A549 treated with CORT108297 at 1 μM for 4 hours (cell line): ENCODE measurements around the gene DUSP11. TPM values are rescaled to one million over a fixed set of nuclear protein-coding genes. Genes with fewer than 3 reads are reported as not detected.

ENCODE experiments used
- total RNA-seq: library from RNA; stranded (reverse); fragments of 200-300 nt; extraction: Qiagen RNA extraction; gene quantifications from 5 replicates; pipeline ENCODE4 v1.2.3, GENCODE V29; 2022

The DUSP11 gene
- 38.6 to 48.2 TPM (median 38.8 TPM) in 5 replicates for total RNA-seq

DNA sequence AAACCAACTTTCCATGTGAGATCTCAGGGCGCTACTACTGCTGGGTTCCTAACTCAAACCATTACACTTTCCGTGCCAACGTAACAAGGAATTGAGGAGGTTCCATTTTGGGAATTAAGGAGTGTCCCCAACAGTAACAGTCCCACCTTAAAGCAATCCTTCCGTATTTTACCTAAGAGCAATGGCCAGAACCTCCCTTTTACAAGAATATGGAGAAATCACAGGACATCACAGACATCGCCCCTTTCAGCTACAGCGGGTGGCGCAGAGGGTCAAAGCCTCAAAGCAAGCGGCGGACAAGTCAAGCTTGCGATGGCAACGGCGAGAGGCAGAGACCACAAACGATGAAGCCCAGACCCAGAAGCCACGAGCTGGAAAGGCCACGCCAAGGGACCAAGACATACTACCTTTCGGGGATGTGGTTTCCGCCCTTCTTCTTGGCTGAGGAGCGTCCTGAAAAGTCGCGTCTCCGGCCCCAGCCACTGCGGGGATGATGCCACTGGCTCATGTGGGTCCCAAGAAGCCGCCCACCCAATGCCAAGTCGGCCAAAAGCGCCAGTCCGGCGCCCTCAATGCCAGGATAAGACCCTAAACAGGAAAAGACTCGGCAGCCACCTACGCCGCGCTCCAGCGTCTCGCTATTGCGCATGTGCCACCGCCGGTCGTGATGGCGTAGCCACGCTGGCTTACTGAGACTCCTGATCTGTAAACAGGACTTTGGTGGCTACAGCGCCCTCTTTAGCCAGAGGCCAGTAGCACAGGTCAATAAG is at the start of gene DUSP11:
TSS of gene DUSP11 (minus strand) at position 637 of the 770 bp plus-strand sequence. CDS start at position 508, 129 bp downstream.

DNA sequence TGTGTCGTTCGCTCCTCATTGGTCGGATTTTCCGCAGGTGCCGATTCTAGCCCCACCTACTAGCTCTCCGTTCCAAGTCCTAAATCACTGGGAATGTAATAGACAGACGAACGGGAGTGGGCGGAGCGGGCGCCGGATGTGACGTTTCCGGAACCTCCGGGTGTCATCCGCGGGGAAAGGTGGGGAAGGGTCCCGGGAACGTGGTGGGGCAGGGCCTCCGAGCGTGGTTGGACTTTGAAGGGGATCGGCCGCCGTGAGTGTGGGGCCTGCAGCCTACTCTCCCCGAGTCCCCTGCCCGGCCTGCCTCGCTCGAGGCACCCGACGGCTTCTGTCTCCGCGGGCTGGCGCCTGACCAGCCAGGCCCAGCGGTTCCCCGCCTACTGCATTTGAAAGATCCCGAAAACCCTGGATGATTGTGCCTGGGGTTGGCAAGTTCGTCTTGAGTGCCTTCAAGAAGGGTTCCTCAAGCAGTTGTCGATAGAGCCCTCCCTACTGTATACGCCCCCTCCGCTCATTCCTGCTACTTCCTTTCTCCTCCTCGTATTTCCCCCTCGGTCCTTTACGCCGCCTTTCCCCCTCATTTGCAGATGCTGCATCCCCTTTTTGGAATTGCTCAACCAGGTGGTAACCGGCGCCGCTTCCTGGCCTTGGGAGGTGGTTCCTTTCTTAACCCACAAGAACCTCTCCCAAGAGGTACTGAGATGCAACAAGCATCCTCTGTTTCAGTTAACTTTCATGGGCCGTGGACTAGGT is 49.1 kb upstream of the DUSP11 start, which contains the start of gene STAMBP:
TSS of gene STAMBP (plus strand) at position 144 of the 753 bp plus-strand sequence. CDS start 1,896 bp downstream, outside the sequence.

DNA sequence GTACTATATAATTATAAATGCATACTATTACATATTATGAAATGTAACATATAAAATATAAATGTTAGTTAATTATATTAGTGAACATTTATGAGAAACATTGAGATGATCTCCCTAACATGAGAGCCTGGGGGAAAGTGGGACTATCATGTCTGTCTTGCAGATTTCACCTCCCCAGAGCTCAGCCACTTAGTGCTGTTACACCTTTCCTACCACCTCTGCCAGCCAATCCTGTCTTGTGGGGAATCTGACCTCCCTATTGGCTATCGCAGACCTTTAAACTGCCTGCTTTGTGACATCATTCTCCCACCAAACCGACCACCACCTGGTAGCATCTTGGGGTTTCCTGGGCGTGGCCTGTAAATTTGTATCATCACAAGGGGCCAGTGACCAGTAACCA is 4.0 kb upstream of the DUSP11 start, which contains the start of gene C2orf78:
TSS of gene C2orf78 (plus strand) at position 301 of the 400 bp plus-strand sequence. CDS start 127 bp downstream, outside the sequence.

DNA sequence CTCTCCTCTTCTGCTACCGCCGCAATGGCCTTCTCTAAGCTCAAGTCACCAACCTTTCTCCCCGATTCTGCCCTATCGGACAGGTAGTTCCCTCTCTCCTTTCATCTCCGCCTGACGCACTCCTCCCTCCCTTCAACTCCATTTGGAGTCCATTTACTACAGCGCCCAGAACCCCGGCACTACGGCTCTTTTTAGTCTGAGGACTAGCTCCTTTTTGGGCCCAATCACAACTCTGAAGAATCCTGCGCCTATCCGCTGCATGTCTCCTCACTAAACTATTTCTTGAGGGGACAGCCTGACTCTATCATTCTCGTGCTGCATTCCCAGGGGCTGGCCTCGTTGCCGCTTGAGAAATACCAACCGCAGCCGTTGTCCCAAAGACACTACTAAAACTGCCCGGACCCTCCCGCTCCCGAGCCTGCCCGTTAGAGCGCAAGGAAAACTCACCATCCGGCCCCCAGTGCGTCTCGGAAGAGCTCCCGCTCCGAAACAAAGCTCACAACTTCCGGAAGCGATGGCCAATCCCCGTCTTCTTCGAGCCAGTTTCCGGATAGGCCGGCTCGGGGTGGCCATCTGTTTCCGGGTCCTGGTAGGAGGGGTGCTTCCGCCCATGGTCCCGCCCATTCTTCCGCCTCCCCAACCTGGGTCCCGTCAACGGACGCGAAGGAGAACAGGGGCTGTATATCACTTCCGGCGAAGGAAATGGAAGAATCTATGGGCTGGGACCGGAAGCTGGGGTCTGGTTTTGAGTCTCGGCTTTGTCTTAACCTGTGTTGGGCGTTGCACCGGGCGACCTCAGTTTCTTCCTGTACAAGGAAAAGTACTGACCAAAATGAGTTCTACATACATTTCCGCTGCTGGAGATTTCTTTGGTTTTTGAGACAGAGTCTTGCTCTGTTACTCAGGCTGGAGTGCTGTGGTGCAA is 42.8 kb downstream of the DUSP11 start, which contains the start of gene TPRKB:
TSS of gene TPRKB (minus strand) at position 491 of the 925 bp plus-strand sequence. CDS start 2,776 bp downstream, outside the sequence.

Other genes with a start within 250 kb of the DUSP11 start
- gene NAT8, start 137.7 kb downstream of the DUSP11 start, total RNA-seq, result not detected in 5 replicates
- 69.5 to 109 TPM (median 84.0 TPM) in 5 replicates for gene TPRKB, start 42.8 kb downstream of the DUSP11 start, total RNA-seq
- gene C2orf78, start 4.1 kb upstream of the DUSP11 start, total RNA-seq, result not detected in 5 replicates
- 48.1 to 51.1 TPM (median 49.9 TPM) in 5 replicates for gene STAMBP, start 48.9 kb upstream of the DUSP11 start, total RNA-seq
- gene ACTG2, start 112.9 kb upstream of the DUSP11 start, total RNA-seq, result 0.09 to 0.19 TPM (median 0.15 TPM) in 4 of 5 replicates, not detected in the other
- 146 to 161 TPM (median 148 TPM) in 5 replicates for gene DGUOK, start 146.8 kb upstream of the DUSP11 start, total RNA-seq
- gene TET3, start 204.8 kb upstream of the DUSP11 start, total RNA-seq, result 5.6 to 7.7 TPM (median 6.6 TPM) in 5 replicates